ENCODE results near the gene TSPEAR.
"Not testable (repeated sequence)": the region's sequence is repeated elsewhere in the genome, so short reads cannot be mapped to it uniquely, and the experiment has no call there.

Gene TSPEAR

DNA sequence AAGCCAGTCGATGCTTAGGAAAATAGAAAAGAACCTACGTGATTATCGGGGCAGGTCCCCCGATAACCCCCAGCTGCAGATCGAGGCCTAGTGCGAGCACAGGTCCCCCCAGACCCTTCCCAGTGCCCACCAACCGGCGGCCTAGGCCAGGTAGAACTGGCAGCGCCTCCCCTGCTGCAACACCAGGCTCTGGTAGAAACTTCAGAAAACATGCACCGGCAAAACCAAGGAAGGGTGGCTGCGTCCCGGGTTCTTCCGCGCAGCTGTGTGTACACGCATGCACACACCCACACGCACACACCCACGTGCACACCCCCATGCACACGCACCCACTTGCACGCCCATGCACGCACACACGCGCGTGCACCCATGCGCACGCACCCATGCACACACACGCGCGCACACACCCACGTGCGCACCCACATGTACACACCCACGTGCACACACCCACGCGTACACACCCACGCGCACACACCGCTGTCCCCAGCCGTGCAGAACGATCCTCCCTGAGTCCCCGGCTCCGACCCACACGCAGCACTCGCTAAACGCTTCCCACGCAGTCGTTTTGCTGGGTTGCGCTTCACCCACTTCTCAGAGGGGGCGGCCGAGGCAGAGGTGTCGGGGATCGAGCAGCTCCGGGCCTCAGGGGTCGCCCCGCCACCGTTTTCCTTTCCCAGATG, 5.2 kb downstream of the TSPEAR start:
- intact Hi-C loops (cut with DNase I), result loop anchor here (10.0 kb wide), 1 partner anchor 629 kb away; no protein-coding TSS in a partner anchor
- peak in 1 of 10 donors; percentile 73 for DNase-seq

DNA sequence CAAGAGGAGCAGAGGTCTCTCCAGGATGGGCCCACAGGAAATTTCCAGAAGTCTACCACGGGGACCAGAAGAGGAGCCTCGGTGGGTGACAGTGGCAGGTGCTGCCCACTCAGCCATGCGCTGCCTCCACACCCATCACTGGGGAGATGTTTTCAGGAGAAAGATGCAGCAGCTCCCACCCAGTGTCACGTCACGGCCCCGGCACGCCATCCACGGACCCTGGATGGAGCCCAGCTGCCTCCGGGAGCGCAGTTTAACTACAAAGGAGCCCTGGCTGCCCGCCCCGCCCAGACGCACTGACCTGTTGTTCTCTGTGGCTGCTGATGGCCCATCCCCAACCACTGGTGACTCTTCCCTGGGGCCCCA, 6.8 kb downstream of the TSPEAR start:
- peak in 1 of 10 donors; percentile 69 for DNase-seq

DNA sequence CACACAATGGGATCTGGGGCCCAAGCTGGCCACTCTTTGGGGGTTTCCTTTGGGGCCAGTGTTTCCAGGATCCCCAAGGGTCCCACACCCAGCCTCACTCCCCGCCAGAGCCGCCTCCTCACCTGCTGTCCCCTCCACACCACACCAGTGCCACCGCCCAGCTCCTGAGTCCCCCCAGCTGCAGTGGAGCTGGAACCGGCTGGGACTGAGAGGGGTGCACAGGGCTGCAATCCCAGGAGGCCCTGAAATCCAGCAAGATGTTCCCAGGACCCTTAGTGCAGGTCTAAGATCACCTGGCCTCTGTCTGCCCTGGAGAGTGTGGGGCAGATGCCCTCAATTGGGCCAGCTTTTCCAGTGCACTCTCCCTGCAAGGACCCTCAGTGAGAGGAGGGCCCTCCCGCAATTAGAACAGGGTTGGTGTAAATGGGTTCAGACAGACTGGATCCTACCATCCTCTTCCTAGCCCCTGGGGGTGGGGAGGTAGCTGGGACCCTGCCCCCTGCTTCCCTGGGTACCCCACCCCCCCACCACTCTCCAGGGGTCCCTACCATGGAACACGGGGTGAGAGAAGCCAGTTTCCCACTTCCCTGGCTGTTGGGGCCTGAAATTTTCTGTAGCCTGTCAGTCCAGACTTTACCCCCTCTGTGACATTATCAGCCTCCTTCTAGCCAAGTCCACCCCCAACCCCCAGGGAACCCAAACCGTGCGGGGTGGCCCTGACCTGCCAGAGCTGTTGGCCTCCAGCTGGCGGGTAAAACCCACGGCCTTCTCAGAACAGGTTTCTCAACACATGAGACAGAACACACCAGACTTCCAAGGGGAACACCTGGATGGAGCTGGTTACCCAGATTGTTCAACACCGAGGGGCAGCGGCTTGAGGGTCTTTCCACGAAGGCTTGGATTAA, 7.4 kb downstream of the TSPEAR start:
- intact Hi-C loops (cut with DNase I), result loop anchor here (10.0 kb wide), 1 partner anchor 631 kb away; no protein-coding TSS in a partner anchor
- peak in 1 of 10 donors; percentile 59 for DNase-seq

More for the DNA sequence above, 6.8 kb downstream of the TSPEAR start:
- intact Hi-C loops (cut with DNase I), result loop anchor here (10.0 kb wide), 1 partner anchor 630 kb away; no protein-coding TSS in a partner anchor

DNA sequence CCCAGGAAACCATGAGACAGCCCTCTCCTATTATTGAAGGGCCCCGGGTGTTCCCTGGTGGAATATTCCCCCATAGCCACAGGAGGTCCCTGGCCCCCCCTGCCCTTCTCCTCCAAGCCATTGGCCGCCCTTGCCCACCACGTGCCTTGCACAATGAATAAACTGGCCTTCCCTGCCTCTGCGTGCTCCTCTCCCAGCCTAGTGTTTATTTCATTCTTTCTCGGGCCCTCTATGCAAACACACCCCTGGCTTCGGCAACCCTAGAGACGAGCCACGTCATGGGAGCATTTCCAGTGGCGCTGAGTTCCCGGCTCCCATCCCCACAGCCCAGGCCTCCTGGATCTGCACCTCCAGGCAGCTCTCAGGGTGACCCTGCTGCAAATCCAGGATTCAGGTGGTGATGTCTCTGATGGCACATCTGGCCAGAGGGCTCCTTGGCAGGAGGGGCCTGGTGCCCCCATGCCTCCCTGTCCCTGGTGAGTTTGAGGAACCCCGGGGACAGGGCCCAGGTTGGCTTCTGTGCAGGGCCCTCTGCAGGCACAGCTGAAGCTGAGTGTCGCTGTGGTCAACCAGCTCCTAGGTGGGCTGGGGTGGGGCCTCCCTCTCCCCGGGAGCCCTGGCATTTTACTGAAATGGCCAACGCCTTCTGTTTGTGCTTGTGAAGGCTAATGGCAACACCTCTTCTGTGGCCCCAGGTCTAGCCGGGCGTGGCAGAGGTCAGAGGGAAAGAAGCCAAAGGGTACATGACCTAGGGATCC, 8.2 kb downstream of the TSPEAR start:
- DNase-seq, result peak in 1 of 10 donors; percentile 78
- intact Hi-C loops (cut with DNase I), result loop anchor here (10.0 kb wide), 1 partner anchor 632 kb away; no protein-coding TSS in a partner anchor

DNA sequence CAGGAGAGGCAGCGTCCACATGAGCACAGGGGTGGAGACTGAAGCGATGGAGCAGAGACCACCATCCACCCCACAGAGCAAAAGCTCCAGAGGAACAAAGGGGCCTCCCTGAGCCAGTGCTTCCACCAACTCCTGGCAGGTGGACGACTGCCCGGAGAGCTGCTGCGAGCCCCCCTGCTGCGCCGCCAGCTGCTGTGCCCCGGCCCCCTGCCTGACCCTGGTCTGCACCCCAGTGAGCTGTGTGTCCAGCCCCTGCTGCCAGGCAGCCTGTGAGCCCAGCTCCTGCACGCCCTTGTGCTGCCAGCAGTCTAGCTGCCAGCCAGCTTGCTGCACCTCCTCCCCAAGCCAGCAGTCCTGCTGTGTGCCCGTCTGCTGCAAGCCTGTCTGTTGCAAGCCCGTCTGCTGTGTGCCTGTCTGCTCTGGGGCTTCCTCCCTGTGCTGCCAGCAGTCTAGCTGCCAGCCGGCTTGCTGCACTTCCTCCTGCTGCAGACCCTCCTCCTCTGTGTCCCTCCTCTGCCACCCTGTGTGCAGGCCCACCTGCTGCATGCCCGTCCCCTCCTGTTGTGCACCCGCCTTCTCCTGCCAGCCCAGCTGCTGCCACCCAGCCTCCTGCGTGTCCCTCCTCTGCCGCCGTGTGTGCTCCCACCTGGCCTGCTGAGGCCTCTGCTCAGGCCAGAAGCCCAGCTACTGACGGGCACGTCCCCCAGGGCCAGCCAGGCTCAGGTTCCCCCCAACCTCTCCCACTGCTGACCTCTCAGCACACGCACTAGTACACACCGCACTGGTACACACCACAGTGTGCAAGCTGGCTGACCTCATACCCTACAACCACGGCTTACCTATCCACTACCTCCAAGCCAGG, 9.0 kb downstream of the TSPEAR start:
- intact Hi-C loops (cut with DNase I), result loop anchor here (10.0 kb wide), 1 partner anchor 632 kb away; no protein-coding TSS in a partner anchor
- peak in 1 of 10 donors; percentile 51 for DNase-seq

DNA sequence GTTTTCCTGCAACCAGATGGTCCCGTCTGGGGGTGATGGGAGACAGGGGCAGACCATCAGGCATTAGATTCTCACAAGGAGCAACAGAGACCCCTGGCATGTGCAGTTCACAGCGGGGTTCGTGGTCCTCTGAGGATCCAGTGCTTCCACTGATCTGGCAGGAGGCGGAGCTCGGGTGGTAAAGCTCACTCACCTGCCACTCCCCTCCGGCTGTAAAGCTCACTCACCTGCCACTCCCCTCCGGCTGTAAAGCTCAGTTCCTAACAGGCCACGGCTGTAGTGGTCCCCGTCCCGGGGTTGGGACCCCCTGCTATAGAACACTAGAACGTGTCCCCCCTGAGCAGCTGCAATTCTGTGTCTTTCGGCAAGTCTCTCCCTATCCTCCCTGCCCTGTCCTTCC, 9.8 kb downstream of the TSPEAR start:
- peak in 1 of 10 donors; percentile 45 for DNase-seq

DNA sequence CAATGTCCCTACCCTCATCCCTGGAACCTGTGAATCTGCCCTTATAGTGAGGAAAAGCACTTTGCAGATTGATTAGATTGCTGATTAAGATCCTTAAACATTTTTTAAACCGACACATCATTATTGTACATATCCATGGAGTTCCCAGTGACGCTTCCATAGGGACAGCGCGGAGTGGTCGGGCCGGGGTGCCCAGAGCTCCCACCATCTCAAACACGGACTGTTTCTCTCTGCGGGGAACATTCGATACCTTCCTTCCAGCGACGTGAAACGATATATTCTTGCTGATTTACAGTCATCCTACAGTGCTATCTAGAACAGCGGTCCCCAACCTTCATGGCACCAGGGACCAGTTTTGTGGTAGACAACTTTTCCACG, 10.4 kb downstream of the TSPEAR start:
- intact Hi-C loops (cut with DNase I), result loop anchor here (10.0 kb wide), 1 partner anchor 634 kb away; no protein-coding TSS in a partner anchor
- DNase-seq, result peak in 1 of 10 donors; percentile 29

More for the DNA sequence above, 9.8 kb downstream of the TSPEAR start:
- intact Hi-C loops (cut with DNase I), result loop anchor here (10.0 kb wide), 1 partner anchor 633 kb away; no protein-coding TSS in a partner anchor

DNA sequence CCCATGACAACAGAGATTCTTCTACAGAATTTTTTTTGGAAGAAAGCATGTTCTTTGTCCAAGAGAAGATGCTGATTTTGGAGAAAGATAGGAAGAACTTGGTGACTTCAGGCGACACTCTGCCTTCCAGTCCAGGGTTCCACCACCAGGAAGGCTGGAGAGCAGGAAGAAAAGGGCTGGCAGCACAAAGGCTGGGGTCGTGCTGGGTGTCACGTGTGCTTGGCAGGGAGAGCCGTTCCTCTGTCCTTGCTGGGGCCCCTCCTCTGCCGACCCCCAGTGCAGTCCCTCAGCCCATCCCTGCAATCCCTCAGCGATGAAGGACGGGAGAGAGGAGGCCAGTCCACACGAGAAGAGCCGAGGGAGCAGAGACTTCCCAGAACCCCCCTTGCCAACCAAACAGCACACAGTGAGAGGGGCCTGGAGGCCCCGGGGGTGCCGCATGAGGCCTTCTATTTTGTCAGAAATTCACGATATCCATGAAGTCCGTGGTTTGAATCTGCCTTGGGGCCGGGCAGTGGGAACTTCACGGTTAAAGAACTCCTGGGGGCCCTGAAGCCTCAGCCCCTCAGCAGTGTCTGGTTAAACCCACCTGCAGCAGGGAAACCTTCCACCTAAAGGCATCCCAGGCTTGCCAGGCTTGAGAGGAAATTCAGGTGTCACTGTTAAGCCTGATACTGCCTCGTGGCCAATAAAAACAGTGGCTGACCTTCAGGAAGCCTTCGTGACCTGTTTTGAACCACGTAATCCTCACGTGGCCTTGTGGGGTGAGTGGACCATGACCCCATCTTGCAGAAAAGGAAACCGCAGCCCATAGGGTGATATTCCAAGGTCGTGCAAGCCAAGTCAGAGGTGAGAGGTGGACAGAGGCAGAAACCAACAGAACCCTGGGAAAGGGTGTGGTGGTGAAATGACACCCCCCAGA, 11.0 kb downstream of the TSPEAR start:
- peak in 1 of 10 donors; percentile 12 for DNase-seq

DNA sequence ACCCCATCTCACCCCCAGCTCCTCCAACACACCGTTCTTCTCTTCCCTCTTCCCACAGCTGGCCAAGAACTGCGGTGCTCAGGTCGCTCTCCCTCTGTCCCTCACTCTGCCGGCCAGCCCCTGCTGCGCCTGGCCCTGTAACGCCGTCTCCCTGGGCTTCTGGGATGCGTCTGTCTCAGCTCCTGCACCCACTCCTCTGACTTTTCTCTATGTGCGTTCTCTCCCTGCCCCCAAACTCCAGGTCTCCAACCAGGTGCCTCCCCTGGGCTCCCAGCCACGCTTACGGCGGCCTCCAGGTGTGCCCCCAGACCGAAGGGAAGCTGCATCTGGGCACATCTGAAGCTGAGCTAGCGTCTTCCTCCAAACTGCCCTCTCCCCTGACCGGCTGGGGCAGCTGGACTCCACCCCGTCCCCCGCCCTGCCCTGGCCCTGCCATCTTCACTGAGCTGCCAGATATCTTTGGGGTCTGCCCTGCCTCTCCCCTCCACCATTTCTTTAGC, 11.8 kb downstream of the TSPEAR start:
- peak in 1 of 10 donors; percentile 65 for DNase-seq
- intact Hi-C loops (cut with DNase I), result loop anchor here (10.0 kb wide), 1 partner anchor 635 kb away; no protein-coding TSS in a partner anchor

More for the DNA sequence above, 11.0 kb downstream of the TSPEAR start:
- intact Hi-C loops (cut with DNase I), result loop anchor here (10.0 kb wide), 1 partner anchor 634 kb away; no protein-coding TSS in a partner anchor

DNA sequence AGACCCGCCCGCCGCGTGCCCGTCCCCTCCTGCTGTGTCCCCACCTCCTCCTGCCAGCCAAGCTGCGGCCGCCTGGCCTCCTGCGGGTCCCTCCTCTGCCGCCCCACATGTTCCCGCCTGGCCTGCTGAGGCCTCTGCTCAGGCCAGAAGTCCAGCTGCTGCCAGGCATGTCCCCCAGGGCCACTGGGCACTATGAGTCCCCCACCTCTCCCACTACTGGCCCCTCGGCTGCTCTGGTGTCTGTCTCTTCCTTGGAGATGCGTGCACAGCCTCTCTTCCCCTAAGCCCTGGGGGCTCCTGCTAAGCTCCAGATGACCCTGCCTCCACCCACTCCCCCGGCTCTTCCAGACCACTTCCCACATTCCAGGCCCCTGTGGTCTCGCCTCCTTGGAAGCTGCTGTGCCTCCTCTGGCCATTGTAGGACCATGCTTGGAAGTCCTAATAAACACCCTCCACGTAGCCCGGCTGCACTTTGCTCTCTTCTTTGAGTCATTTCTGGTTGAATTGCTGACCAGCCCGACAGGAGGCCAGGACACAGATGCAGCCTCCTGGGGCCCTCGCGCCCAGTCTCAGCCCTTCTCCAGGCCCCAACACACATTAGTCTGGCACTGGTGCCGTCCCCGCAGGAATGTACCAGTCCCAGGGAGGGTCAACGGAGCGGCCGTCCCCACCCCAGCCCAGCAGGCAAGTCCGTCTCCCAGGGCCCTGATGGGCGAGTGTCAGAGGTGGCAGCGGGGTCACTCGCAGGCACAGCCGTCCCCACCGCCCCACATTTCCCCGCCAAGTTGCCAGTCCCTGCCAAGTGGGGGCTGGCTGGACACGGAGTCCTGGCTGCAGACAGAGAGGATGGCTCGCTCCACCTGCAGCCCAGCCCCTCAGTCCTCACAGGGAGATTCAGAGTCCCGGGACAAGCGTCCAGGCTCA, 13.3 kb downstream of the TSPEAR start:
- peak in 1 of 10 donors; percentile 73 for DNase-seq
- intact Hi-C loops (cut with DNase I), result no loop called here

DNA sequence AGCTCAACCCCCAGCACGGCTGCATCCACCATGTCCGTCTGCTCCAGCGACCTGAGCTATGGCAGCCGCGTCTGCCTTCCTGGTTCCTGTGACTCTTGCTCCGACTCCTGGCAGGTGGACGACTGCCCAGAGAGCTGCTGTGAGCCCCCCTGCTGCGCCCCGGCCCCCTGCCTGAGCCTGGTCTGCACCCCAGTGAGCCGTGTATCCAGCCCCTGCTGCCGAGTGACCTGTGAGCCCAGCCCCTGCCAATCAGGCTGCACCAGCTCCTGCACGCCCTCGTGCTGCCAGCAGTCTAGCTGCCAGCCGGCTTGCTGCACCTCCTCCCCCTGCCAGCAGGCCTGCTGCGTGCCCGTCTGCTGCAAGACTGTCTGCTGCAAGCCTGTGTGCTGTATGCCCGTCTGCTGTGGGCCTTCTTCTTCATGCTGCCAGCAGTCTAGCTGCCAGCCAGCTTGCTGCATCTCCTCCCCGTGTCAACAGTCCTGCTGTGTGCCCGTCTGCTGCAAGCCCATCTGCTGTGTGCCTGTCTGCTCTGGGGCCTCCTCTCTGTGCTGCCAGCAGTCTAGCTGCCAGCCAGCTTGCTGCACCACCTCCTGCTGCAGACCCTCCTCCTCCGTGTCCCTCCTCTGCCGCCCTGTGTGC, 14.1 kb downstream of the TSPEAR start, which contains the start of gene KRTAP10-12:
Gene KRTAP10-12, plus strand, starts transcription at position 1 of the 639 bp plus-strand sequence. Its CDS starts 30 bp downstream, at position 31.
- DNase-seq; intact Hi-C loops (cut with DNase I): not testable (repeated sequence)

DNA sequence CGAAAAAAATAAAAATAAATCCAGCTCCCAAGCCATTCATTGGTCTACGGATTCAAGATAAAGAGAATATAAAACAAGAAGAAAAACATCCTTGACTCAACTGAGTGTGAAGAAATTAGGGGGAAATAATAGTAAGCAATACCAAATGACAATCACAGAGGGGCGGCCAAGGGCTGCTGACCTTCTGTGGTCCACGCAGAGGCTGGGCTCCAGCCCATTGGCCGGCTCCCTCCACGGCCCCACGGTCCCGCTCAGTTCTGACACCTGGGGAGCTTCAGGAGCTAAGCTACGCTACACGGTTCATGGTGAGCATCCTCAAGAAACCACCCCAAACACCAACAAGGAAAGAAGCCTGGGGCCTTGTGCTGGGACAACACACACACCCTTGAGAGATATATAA, 14.8 kb downstream of the TSPEAR start:
- DNase-seq, result no peak
- intact Hi-C loops (cut with DNase I), result no loop called here

DNA sequence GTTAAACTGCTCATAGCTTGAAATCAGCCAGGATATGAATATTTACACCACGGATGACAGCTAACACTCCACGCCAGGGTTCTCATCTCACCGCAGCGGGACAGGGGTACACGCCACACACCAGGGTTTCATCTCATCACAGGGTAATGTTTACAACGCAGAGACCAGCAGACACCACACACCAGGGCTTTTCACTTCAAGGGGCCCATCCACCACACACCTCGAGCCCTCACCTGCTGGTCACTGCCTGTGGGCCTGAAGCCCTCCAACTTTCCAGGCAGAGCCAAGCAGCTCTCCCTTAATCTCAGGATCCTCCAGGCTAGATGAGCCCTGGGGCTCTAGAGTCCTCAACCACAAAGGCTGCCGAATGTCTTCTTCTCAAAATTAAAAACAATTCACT, 15.7 kb downstream of the TSPEAR start:
- DNase-seq, result no peak
- intact Hi-C loops (cut with DNase I), result no loop called here

DNA sequence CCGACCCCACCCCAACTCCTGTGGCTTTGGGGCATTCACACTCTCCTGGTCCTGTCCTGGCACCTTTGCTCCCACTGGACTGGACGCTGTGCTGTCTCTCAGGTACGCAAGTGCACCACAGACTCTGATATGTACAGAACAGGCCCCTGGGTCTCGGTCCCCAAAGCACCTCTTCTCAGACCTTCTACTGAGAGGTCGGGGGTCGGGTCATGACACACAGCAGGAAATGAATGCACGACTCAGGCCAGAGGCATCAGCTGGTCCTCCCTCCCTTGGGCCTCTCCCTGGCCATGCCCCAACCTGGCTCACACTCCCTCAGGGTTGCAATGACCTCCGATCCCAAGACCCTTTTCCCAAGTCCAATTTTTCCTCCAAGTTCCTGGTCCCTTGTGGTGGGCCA, 16.2 kb downstream of the TSPEAR start:
- no peak for DNase-seq
- intact Hi-C loops (cut with DNase I), result no loop called here

DNA sequence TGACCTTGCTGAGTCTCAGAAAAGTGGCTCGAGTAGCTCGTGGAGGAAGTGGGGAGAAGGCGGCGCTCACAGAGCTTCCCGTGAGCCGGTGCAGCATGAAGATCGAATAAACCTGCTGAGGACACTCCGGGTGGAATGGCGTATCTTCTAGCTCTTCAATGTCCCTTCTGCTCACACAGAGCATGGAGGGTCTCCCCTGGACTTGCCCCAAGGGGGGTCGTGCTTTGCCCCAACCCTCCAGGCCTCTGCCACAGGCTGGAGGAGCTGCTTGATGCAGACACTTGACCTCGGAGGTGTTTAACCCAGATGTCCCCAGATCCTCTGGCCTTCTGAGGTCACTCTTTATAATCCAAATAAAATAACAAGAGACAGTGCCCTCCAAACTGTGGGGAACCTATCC, 16.6 kb downstream of the TSPEAR start:
- intact Hi-C loops (cut with DNase I), result no loop called here
- DNase-seq, result no peak

DNA sequence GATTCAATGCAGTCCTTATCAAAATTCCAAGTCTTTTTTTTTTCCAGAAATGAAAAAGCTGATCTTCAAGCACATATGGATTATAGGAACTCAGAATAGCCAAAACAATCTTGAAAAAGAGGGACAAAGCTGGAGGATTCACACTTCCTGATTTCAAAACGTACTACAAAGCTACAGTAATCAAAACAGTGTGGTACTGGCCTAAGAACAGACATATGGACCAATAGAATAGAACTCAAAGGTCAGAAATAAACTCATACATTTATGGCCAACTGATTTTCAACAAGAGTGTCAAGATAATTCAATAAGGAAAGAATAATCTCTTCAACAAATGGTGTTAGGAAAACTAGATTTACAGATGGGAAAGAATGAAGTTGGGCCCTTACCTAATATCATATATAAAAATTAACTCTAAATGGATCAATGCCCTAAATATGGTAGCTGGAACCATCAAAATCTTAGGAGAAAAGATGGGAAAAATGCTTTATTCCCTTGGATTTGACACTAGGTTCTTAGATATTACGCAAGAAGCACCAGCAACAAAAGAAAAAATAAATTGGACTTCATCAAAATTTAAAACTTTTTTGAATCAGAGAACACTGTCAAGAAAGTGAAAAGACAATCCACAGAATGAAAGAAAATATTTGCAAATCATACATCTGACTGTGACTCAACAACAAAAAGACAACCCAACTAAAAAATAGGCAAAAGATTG, 18.4 kb downstream of the TSPEAR start:
- intact Hi-C loops (cut with DNase I), result no loop called here
- DNase-seq, result no peak

Measured in posterior cingulate gyrus (tissue), 11 donors.